NCI-H1092 (cell line): Measurements from ENCODE around the gene KCNN3.
A peak's percentile ranks its signal among the peaks of the same experiment; 100 is the strongest.

Experiments
- DNase-seq: peaks from one replicate; lab custom pipeline; 2025; lab: John Stamatoyannopoulos, UW

The KCNN3 gene

GRCh38 chr1:154748405-154748775, 121.7 kb downstream of the KCNN3 start:
- no peak for DNase-seq

- DNase-seq: no peak
Measured at GRCh38 chr1:154747740-154748404, 122.2 kb downstream of the KCNN3 start.

- DNase-seq: no peak
Measured at GRCh38 chr1:154747380-154747739, 122.7 kb downstream of the KCNN3 start.

GRCh38 chr1:154746622-154747299, 123.3 kb downstream of the KCNN3 start:
- no peak for DNase-seq

- DNase-seq: no peak
Measured at GRCh38 chr1:154745750-154746425, 124.2 kb downstream of the KCNN3 start.

GRCh38 chr1:154745286-154745731, 124.8 kb downstream of the KCNN3 start:
- no peak for DNase-seq

GRCh38 chr1:154744352-154745035, 125.6 kb downstream of the KCNN3 start:
- no peak for DNase-seq

GRCh38 chr1:154743526-154744036, 126.5 kb downstream of the KCNN3 start:
- no peak for DNase-seq

GRCh38 chr1:154742606-154743005, 127.5 kb downstream of the KCNN3 start:
- no peak for DNase-seq

GRCh38 chr1:154741741-154742495, 128.2 kb downstream of the KCNN3 start:
- no peak for DNase-seq

- DNase-seq: no peak
Measured at GRCh38 chr1:154741327-154741726, 128.8 kb downstream of the KCNN3 start.

GRCh38 chr1:154739654-154740053, 130.4 kb downstream of the KCNN3 start:
- DNase-seq: no peak

- no peak for DNase-seq
Measured at GRCh38 chr1:154736841-154737240, 133.2 kb downstream of the KCNN3 start.

GRCh38 chr1:154735804-154736168, 134.3 kb downstream of the KCNN3 start:
- no peak for DNase-seq

GRCh38 chr1:154735061-154735803, 134.8 kb downstream of the KCNN3 start:
- DNase-seq: no peak

- DNase-seq: no peak
Measured at GRCh38 chr1:154733621-154734020, 136.5 kb downstream of the KCNN3 start.

GRCh38 chr1:154730986-154731489, 139.0 kb downstream of the KCNN3 start:
- no peak for DNase-seq

- peak; percentile 32 for DNase-seq
Measured at GRCh38 chr1:154730259-154730658, 139.8 kb downstream of the KCNN3 start.

GRCh38 chr1:154729577-154729976, 140.5 kb downstream of the KCNN3 start:
- no peak for DNase-seq

GRCh38 chr1:154729031-154729442, 141.0 kb downstream of the KCNN3 start:
- DNase-seq: no peak
